OCI-LY1 (cell line): ENCODE results near the gene ELF4.

ENCODE experiments used
- H2AFZ ChIP-seq: fragments of 200-600 bp; sonication (generic), shearing (Covaris generic); 2 replicates; pipeline ENCODE4 v1.6.0; 2014; ENCODE audit warnings: antibody characterized with exemption, mild to moderate bottlenecking, low read length
- H3F3A ChIP-seq: fragments of 200-600 bp; sonication (generic), shearing (Covaris generic); 2 replicates; pipeline ENCODE4 v1.6.0; 2014; ENCODE audit warnings: mild to moderate bottlenecking, antibody characterized with exemption, low read length, moderate library complexity; ENCODE audit not compliant: insufficient read depth
- H3K27ac ChIP-seq: fragments of 200-600 bp; sonication (generic); 2 replicates; pipeline ENCODE4 v1.5.1; 2014; ENCODE audit warnings: low read length, mixed run types, mild to moderate bottlenecking, low read depth; ENCODE audit not compliant: poor library complexity, severe bottlenecking
- H3K27me3 ChIP-seq: fragments of 200-600 bp; sonication (generic); 2 replicates; pipeline ENCODE4 v1.6.0; 2014; ENCODE audit warnings: antibody characterized with exemption, mild to moderate bottlenecking, low read length, moderate library complexity; ENCODE audit not compliant: insufficient read depth
- H3K36me3 ChIP-seq: fragments of 200-600 bp; sonication (generic); 2 replicates; pipeline ENCODE4 v1.6.1; 2014; ENCODE audit warnings: mild to moderate bottlenecking, antibody characterized with exemption, low read length, moderate library complexity, mixed read lengths; ENCODE audit not compliant: insufficient read depth
- H3K4me1 ChIP-seq: fragments of 200-600 bp; sonication (generic); 2 replicates; pipeline ENCODE4 v1.5.1; 2014; ENCODE audit warnings: mild to moderate bottlenecking, low read length, moderate library complexity; ENCODE audit not compliant: insufficient read depth, severe bottlenecking
- H3K4me2 ChIP-seq: fragments of 200-600 bp; sonication (generic), shearing (Covaris generic); 2 replicates; pipeline ENCODE4 v1.6.1; 2014; ENCODE audit warnings: low read length
- H3K4me3 ChIP-seq: fragments of 200-600 bp; sonication (generic); 2 replicates; pipeline ENCODE4 v1.5.1; 2014; ENCODE audit warnings: low read length, low read depth, mild to moderate bottlenecking, mixed read lengths; ENCODE audit not compliant: poor library complexity, severe bottlenecking
- H3K79me2 ChIP-seq: fragments of 200-600 bp; shearing (Covaris generic); 2 replicates; pipeline ENCODE4 v1.6.1; 2016; ENCODE audit warnings: mixed run types, low read length, mixed read lengths; ENCODE audit not compliant: insufficient read depth
- H3K9ac ChIP-seq: fragments of 200-600 bp; sonication (generic), shearing (Covaris generic); 2 replicates; pipeline ENCODE4 v1.6.1; 2014; ENCODE audit warnings: mild to moderate bottlenecking, low read length, mixed read lengths
- H3K9me2 ChIP-seq: fragments of 200-600 bp; sonication (generic), shearing (Covaris generic); 2 replicates; pipeline ENCODE4 v1.6.1; 2014; ENCODE audit warnings: low read depth, mild to moderate bottlenecking, low read length, mixed read lengths
- H3K9me3 ChIP-seq: fragments of 200-600 bp; shearing (Covaris generic); 2 replicates; pipeline ENCODE4 v1.6.1; 2014; ENCODE audit warnings: low read length, mixed read lengths
- H4K20me1 ChIP-seq: fragments of 200-600 bp; sonication (generic), shearing (Covaris generic); 2 replicates; pipeline ENCODE4 v1.6.0; 2016; ENCODE audit warnings: mild to moderate bottlenecking, low read length; ENCODE audit not compliant: insufficient read depth
- EZH2 ChIP-seq: fragments of 200-600 bp; sonication (generic), shearing (Covaris generic); IDR thresholded peaks from 2 replicates; pipeline ENCODE4 v1.8.0; 2017; ENCODE audit warnings: borderline replicate concordance, mixed run types, mild to moderate bottlenecking, antibody characterized with exemption, low read length, moderate library complexity, mixed read lengths
- TF ChIP-seq, protein P1 (sequence below): fragments of 200-600 bp; sonication (generic), shearing (Covaris generic); IDR thresholded peaks from 2 replicates; pipeline ENCODE4 v1.5.1; 2017; ENCODE audit warnings: mild to moderate bottlenecking, antibody characterized with exemption, low read length, moderate library complexity, mixed read lengths

ELF4 gene

GRCh38 chrX:130047416-130047815 lies 62.9 kb downstream of the ELF4 start:
- H3K9me3 ChIP-seq: no peaks in the 10 kb centered on the region
- no peak for TF ChIP-seq EZH2
- TF ChIP-seq, protein P1, sequence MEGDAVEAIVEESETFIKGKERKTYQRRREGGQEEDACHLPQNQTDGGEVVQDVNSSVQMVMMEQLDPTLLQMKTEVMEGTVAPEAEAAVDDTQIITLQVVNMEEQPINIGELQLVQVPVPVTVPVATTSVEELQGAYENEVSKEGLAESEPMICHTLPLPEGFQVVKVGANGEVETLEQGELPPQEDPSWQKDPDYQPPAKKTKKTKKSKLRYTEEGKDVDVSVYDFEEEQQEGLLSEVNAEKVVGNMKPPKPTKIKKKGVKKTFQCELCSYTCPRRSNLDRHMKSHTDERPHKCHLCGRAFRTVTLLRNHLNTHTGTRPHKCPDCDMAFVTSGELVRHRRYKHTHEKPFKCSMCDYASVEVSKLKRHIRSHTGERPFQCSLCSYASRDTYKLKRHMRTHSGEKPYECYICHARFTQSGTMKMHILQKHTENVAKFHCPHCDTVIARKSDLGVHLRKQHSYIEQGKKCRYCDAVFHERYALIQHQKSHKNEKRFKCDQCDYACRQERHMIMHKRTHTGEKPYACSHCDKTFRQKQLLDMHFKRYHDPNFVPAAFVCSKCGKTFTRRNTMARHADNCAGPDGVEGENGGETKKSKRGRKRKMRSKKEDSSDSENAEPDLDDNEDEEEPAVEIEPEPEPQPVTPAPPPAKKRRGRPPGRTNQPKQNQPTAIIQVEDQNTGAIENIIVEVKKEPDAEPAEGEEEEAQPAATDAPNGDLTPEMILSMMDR: no peak
- no peaks in the 10 kb centered on the region for H3K4me1 ChIP-seq
- H3K9ac ChIP-seq: no peak overlapping the region
- H3K27ac ChIP-seq: no peak overlapping the region
- H3K36me3 ChIP-seq: 0 out of 2 replicates have a peak, but pooled peaks cover 2% of the 10 kb centered on the region
- no peaks in the 10 kb centered on the region for H3K79me2 ChIP-seq
- no peaks in the 10 kb centered on the region for H4K20me1 ChIP-seq
- no peak overlapping the region for H3K4me3 ChIP-seq
- no peak overlapping the region for H2AFZ ChIP-seq
- H3K27me3 ChIP-seq: no peaks in the 10 kb centered on the region
- no peak overlapping the region for H3K4me2 ChIP-seq
- no peaks in the 10 kb centered on the region for H3F3A ChIP-seq
- H3K9me2 ChIP-seq: no peaks in the 10 kb centered on the region

- H3K27me3 ChIP-seq: no peaks in the 10 kb centered on the region
- H3K9me2 ChIP-seq: no peaks in the 10 kb centered on the region
- H3K9ac ChIP-seq: no peak overlapping the region
- H3K79me2 ChIP-seq: no peaks in the 10 kb centered on the region
- no peak for TF ChIP-seq EZH2
- TF ChIP-seq, protein P1: no peak
- H3K9me3 ChIP-seq: no peaks in the 10 kb centered on the region
- H4K20me1 ChIP-seq: no peaks in the 10 kb centered on the region
- no peaks in the 10 kb centered on the region for H3K36me3 ChIP-seq
- no peak overlapping the region for H3K4me2 ChIP-seq
- no peak overlapping the region for H3K4me3 ChIP-seq
- no peaks in the 10 kb centered on the region for H3F3A ChIP-seq
- no peak overlapping the region for H2AFZ ChIP-seq
- no peak overlapping the region for H3K27ac ChIP-seq
- H3K4me1 ChIP-seq: no peaks in the 10 kb centered on the region
These were observed 70.5 kb downstream of the ELF4 start for GRCh38 chrX:130039847-130040246.

DNA sequence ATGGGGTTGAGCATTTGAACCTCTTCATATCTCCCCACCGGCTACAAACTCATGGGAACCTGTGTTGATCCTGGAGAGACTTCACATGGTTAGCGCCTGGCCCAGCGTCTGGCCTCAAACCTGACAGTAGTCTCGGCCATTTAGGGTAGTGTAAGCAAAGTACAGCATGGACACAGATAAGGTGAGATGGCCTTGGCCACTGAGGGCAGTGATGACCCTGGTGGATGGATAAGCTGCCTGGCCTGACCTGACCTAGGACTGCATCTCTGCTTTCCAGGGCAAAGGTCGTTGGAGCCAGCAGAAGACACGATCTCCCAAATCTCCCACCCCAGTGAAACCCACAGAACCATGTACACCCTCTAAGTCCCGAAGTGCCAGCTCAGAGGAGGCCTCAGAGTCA lies 76.1 kb downstream of the ELF4 start:
- TF ChIP-seq, protein P1: no peak
- TF ChIP-seq EZH2: no peak
- H3K27me3 ChIP-seq: no peaks in the 10 kb centered on the region
- H3K9me3 ChIP-seq: no peaks in the 10 kb centered on the region
- H3K9ac ChIP-seq: no peak overlapping the region
- no peaks in the 10 kb centered on the region for H3K36me3 ChIP-seq
- H3F3A ChIP-seq: no peaks in the 10 kb centered on the region
- H3K4me2 ChIP-seq: no peak overlapping the region
- no peaks in the 10 kb centered on the region for H3K4me1 ChIP-seq
- H3K4me3 ChIP-seq: no peak overlapping the region
- no peaks in the 10 kb centered on the region for H3K79me2 ChIP-seq
- no peak overlapping the region for H2AFZ ChIP-seq
- no peaks in the 10 kb centered on the region for H3K9me2 ChIP-seq
- H3K27ac ChIP-seq: no peak overlapping the region
- no peaks in the 10 kb centered on the region for H4K20me1 ChIP-seq
